Liver (tissue), 9 donors: ENCODE measurements around the gene CACNA1C. TPM values are rescaled to one million over a fixed set of nuclear protein-coding genes. Genes with fewer than 3 reads are reported as not detected.

Source experiments
- DNase-seq: peaks from one replicate; pipeline ENCODE4 v3.0.0-alpha.2; 2017; ENCODE audit warnings: low spot score
- H3K27ac ChIP-seq, 2 donors: one replicate each; pipeline ENCODE4 v1.7.0; 2013; ENCODE audit warnings: inconsistent platforms in 2 of 2, low read length in 2 of 2, control low read depth in 1 of 2, low read depth in 1 of 2, mild to moderate bottlenecking in 1 of 2
- H3K27me3 ChIP-seq, 4 donors: one replicate each; pipeline versions ENCODE4 v1.6.1 to v1.7.0; 2013; ENCODE audit warnings: low read length in 3 of 4, inconsistent platforms in 1 of 4, mild to moderate bottlenecking in 1 of 4, moderate library complexity in 1 of 4; ENCODE audit not compliant: control insufficient read depth in 4 of 4, insufficient read depth in 4 of 4
- H3K36me3 ChIP-seq, 4 donors: one replicate each; pipeline versions ENCODE4 v1.6.1 to v1.7.0; 2013; ENCODE audit warnings: low read length in 3 of 4, mild to moderate bottlenecking in 3 of 4, low read depth in 1 of 4, moderate library complexity in 1 of 4; ENCODE audit not compliant: control insufficient read depth in 4 of 4, insufficient read depth in 3 of 4
- H3K4me1 ChIP-seq, 4 donors: one replicate each; pipeline versions ENCODE4 v1.6.1 to v1.7.0; 2013; ENCODE audit warnings: low read length in 3 of 4, mild to moderate bottlenecking in 3 of 4, moderate library complexity in 1 of 4; ENCODE audit not compliant: control insufficient read depth in 4 of 4, insufficient read depth in 4 of 4
- H3K4me3 ChIP-seq, 3 donors: one replicate each; pipeline versions ENCODE4 v1.6.1 to v1.7.0; 2013; ENCODE audit warnings: low read length in 3 of 3, control low read depth in 1 of 3, low read depth in 1 of 3, mild to moderate bottlenecking in 1 of 3
- H3K9ac ChIP-seq, 2 donors: one replicate each; pipeline ENCODE4 v1.7.0; 2013; ENCODE audit warnings: low read length in 2 of 2, mild to moderate bottlenecking in 2 of 2, moderate library complexity in 2 of 2, control low read depth in 1 of 2, low read depth in 1 of 2
- H3K9me3 ChIP-seq, 4 donors: one replicate each; pipeline versions ENCODE4 v1.6.1 to v1.7.0; 2013; ENCODE audit warnings: low read length in 3 of 4; ENCODE audit not compliant: control insufficient read depth in 4 of 4
- EGR1 ChIP-seq, 2 donors: IDR thresholded peaks; 2 replicates each; pipeline ENCODE4 v1.6.1; 2016 to 2018; ENCODE audit warnings: antibody characterized with exemption in 2 of 2, low read depth in 2 of 2
- FOXA1 ChIP-seq: IDR thresholded peaks from 2 replicates; pipeline ENCODE4 v1.6.1; 2016; ENCODE audit warnings: antibody characterized with exemption
- FOXA2 ChIP-seq: IDR thresholded peaks from 2 replicates; pipeline ENCODE4 v1.6.1; 2016; ENCODE audit warnings: antibody characterized with exemption
- GABPA ChIP-seq, 2 donors: IDR thresholded peaks in 1 of 2; conservative IDR thresholded peaks in 1 of 2; 2 replicates each; pipeline ENCODE4 v1.6.1; 2016; ENCODE audit warnings: antibody characterized with exemption in 2 of 2, mild to moderate bottlenecking in 1 of 2, moderate library complexity in 1 of 2
- HNF4A ChIP-seq, 2 donors: conservative IDR thresholded peaks; 2 replicates each; pipeline ENCODE4 v1.6.1; 2016; ENCODE audit warnings: antibody characterized with exemption in 2 of 2, mild to moderate bottlenecking in 2 of 2
- JUND ChIP-seq, 2 donors: IDR thresholded peaks; 2 replicates each; pipeline ENCODE4 v1.6.1; 2016; ENCODE audit warnings: antibody characterized with exemption in 2 of 2
- NR2F2 ChIP-seq: IDR thresholded peaks from 2 replicates; pipeline ENCODE4 v1.6.1; 2016; ENCODE audit warnings: antibody characterized with exemption
- RAD21 ChIP-seq, 2 donors: IDR thresholded peaks; 2 replicates each; pipeline ENCODE4 v1.6.1; 2016; ENCODE audit warnings: antibody characterized with exemption in 2 of 2, mild to moderate bottlenecking in 2 of 2
- RXRA ChIP-seq, 2 donors: IDR thresholded peaks; 2 replicates each; pipeline ENCODE4 v1.6.1; 2017 to 2018; ENCODE audit warnings: antibody characterized with exemption in 2 of 2, mild to moderate bottlenecking in 1 of 2
- SP1 ChIP-seq: IDR thresholded peaks from 2 replicates; pipeline ENCODE4 v1.6.1; 2018; ENCODE audit warnings: antibody characterized with exemption, mild to moderate bottlenecking
- TAF1 ChIP-seq: conservative IDR thresholded peaks from 2 replicates; pipeline ENCODE4 v1.6.1; 2016; ENCODE audit warnings: antibody characterized with exemption, mild to moderate bottlenecking
- YY1 ChIP-seq: IDR thresholded peaks from 2 replicates; pipeline ENCODE4 v1.6.1; 2016; ENCODE audit warnings: antibody characterized with exemption, mild to moderate bottlenecking
- WGBS: extraction: QIAGEN DNeasy Blood & Tissue Kit; methylation state at CpG from one replicate; pipeline ENCODE4 v1.1.7; 2013; 5-methylcytosine and 5-hydroxymethylcytosine counted together
- polyA plus RNA-seq, 2 donors: library from polyadenylated mRNA; stranded (reverse) in 1 of 2; unstranded in 1 of 2; fragments of 200-250 nt in 1 of 2; fragments of >200 nt in 1 of 2; fragmentation: Nextera tagmentation in 1 of 2; extraction: Ambion mirVana in 1 of 2; gene quantifications; one replicate each; pipeline versions ENCODE4 v1.2.1 to v1.2.3, GENCODE V29; 2013 to 2015
- total RNA-seq, 2 donors: library from RNA; depleted of rRNA; stranded (reverse); fragments of >200 nt; gene quantifications; one replicate each; pipeline ENCODE4 v1.2.3, GENCODE V29; 2014
- TF ChIP-seq, protein P1 (sequence below): IDR thresholded peaks from 2 replicates; pipeline ENCODE4 v1.6.1; 2016; ENCODE audit warnings: antibody characterized with exemption
- TF ChIP-seq, protein P2 (sequence below): fragments of 150-350 bp; IDR thresholded peaks from 2 replicates; pipeline ENCODE4 v1.5.1; 2017; ENCODE audit warnings: improper control_type of control experiment, low read depth, low read length; ENCODE audit not compliant: missing input control
- TF ChIP-seq, protein P3 (sequence below): IDR thresholded peaks from 2 replicates; pipeline ENCODE4 v1.6.1; 2016; ENCODE audit warnings: antibody characterized with exemption
- TF ChIP-seq, protein P4 (sequence below): IDR thresholded peaks from 2 replicates; pipeline ENCODE4 v1.6.1; 2016; ENCODE audit warnings: antibody characterized with exemption, mild to moderate bottlenecking
- TF ChIP-seq, protein P5 (sequence below): IDR thresholded peaks from 2 replicates; pipeline ENCODE4 v1.6.1; 2016; ENCODE audit warnings: antibody characterized with exemption
- donor health status: healthy.
- donor health status: healthy.
- donor health status: healthy.
- donor health status: healthy.
- donor health status: healthy.

The CACNA1C gene
- total and polyA plus RNA-seq, 4 donors, result 0.23 to 1.9 (median 0.41) TPM

DNA sequence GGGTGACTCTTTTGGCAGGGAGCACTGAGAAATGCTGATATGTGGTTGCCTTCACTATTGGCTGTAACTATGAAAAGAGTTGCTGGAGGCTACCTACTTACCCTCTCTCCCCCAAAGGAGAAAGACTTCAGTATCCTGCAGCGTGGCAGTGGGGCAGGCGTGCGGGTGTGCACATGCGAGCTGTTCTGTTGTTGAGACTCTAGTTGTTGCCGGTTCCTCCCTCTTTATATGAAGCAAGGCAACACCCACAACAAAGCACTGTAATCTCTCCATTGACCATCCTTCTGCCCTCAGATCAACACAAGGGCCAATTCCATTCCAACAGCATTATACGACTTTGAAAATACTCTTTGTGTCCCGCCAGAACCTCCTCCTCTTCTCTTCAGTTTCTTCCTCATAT is 259.4 kb downstream of the CACNA1C start:
- WGBS, result 78% methylated on average over 7 of the region's 7 CpGs
- H3K4me1 ChIP-seq, result no peaks in the 10 kb centered on the region
- no peak overlapping the region for H3K4me3 ChIP-seq
- peaks cover 0 to 3% (median 0%) of the 10 kb centered on the region in 4 donors for H3K9me3 ChIP-seq
- DNase-seq, result no peak
- no peaks in the 10 kb centered on the region for H3K36me3 ChIP-seq
- TF ChIP-seq EGR1 (IDR thresholded peaks at IDR 0.05; ENCODE audit: low read depth in 2 of 2) (no peak), GABPA (IDR thresholded peaks at IDR 0.05 in 1 of 2, conservative IDR thresholded peaks at IDR 0.05 in 1 of 2) (no peak), NR2F2 (no peak), SP1 (no peak), YY1 (no peak), JUND (IDR thresholded peaks at IDR 0.05) (no peak), HNF4A (conservative IDR thresholded peaks at IDR 0.05) (no peak), FOXA1 (no peak), RAD21 (IDR thresholded peaks at IDR 0.05) (no peak), TAF1 (no peak), FOXA2 (no peak)
- TF ChIP-seq, protein P1, sequence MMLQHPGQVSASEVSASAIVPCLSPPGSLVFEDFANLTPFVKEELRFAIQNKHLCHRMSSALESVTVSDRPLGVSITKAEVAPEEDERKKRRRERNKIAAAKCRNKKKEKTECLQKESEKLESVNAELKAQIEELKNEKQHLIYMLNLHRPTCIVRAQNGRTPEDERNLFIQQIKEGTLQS, result no peak
- TF ChIP-seq, protein P2, sequence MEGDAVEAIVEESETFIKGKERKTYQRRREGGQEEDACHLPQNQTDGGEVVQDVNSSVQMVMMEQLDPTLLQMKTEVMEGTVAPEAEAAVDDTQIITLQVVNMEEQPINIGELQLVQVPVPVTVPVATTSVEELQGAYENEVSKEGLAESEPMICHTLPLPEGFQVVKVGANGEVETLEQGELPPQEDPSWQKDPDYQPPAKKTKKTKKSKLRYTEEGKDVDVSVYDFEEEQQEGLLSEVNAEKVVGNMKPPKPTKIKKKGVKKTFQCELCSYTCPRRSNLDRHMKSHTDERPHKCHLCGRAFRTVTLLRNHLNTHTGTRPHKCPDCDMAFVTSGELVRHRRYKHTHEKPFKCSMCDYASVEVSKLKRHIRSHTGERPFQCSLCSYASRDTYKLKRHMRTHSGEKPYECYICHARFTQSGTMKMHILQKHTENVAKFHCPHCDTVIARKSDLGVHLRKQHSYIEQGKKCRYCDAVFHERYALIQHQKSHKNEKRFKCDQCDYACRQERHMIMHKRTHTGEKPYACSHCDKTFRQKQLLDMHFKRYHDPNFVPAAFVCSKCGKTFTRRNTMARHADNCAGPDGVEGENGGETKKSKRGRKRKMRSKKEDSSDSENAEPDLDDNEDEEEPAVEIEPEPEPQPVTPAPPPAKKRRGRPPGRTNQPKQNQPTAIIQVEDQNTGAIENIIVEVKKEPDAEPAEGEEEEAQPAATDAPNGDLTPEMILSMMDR, result no peak
- TF ChIP-seq, protein P3, sequence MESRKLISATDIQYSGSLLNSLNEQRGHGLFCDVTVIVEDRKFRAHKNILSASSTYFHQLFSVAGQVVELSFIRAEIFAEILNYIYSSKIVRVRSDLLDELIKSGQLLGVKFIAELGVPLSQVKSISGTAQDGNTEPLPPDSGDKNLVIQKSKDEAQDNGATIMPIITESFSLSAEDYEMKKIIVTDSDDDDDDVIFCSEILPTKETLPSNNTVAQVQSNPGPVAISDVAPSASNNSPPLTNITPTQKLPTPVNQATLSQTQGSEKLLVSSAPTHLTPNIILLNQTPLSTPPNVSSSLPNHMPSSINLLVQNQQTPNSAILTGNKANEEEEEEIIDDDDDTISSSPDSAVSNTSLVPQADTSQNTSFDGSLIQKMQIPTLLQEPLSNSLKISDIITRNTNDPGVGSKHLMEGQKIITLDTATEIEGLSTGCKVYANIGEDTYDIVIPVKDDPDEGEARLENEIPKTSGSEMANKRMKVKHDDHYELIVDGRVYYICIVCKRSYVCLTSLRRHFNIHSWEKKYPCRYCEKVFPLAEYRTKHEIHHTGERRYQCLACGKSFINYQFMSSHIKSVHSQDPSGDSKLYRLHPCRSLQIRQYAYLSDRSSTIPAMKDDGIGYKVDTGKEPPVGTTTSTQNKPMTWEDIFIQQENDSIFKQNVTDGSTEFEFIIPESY, result no peak
- TF ChIP-seq, protein P4, sequence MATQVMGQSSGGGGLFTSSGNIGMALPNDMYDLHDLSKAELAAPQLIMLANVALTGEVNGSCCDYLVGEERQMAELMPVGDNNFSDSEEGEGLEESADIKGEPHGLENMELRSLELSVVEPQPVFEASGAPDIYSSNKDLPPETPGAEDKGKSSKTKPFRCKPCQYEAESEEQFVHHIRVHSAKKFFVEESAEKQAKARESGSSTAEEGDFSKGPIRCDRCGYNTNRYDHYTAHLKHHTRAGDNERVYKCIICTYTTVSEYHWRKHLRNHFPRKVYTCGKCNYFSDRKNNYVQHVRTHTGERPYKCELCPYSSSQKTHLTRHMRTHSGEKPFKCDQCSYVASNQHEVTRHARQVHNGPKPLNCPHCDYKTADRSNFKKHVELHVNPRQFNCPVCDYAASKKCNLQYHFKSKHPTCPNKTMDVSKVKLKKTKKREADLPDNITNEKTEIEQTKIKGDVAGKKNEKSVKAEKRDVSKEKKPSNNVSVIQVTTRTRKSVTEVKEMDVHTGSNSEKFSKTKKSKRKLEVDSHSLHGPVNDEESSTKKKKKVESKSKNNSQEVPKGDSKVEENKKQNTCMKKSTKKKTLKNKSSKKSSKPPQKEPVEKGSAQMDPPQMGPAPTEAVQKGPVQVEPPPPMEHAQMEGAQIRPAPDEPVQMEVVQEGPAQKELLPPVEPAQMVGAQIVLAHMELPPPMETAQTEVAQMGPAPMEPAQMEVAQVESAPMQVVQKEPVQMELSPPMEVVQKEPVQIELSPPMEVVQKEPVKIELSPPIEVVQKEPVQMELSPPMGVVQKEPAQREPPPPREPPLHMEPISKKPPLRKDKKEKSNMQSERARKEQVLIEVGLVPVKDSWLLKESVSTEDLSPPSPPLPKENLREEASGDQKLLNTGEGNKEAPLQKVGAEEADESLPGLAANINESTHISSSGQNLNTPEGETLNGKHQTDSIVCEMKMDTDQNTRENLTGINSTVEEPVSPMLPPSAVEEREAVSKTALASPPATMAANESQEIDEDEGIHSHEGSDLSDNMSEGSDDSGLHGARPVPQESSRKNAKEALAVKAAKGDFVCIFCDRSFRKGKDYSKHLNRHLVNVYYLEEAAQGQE, result no peak
- TF ChIP-seq, protein P5, sequence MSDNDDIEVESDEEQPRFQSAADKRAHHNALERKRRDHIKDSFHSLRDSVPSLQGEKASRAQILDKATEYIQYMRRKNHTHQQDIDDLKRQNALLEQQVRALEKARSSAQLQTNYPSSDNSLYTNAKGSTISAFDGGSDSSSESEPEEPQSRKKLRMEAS, result no peak
- H3K27me3 ChIP-seq, result peaks cover 0 to 3% (median 0%) of the 10 kb centered on the region in 4 donors
- no peak overlapping the region for H3K27ac ChIP-seq
- H3K9ac ChIP-seq, result no peak overlapping the region

DNA sequence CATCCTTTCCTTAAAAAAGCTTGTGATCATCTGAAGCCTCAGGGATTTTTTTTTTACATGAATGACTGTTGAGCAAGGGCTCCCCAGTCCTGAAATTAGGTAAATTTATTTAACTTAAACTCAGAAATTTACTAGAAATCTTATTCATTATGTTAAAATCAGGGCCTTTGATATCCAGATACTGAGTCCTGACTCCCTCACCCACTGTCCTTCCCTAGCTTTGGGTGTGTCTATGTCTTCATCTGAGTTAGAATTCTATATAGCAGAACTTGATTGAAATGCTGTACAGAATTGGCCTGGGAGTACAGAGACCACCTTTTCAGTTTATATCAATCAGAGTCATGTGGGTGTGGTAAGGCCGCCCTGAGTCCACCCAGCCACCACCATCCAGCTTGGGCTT is 260.0 kb downstream of the CACNA1C start:
- Histone ChIP-seq H3K4me1 (no peaks in the 10 kb centered on the region), H3K4me3 (no peak overlapping the region), H3K36me3 (no peaks in the 10 kb centered on the region), H3K27me3 (peaks cover 0 to 3% (median 0%) of the 10 kb centered on the region in 4 donors), H3K9ac (no peak overlapping the region), H3K9me3 (peaks cover 0 to 3% (median 0%) of the 10 kb centered on the region in 4 donors), H3K27ac (no peak overlapping the region)
- 85% methylated on average over 1 of the region's 1 CpG for WGBS
- no peak for DNase-seq
- TF ChIP-seq NR2F2 (no peak), RXRA (IDR thresholded peaks at IDR 0.05) (no peak)
